ENCODE results near the gene TIE1.

The TIE1 gene

DNA sequence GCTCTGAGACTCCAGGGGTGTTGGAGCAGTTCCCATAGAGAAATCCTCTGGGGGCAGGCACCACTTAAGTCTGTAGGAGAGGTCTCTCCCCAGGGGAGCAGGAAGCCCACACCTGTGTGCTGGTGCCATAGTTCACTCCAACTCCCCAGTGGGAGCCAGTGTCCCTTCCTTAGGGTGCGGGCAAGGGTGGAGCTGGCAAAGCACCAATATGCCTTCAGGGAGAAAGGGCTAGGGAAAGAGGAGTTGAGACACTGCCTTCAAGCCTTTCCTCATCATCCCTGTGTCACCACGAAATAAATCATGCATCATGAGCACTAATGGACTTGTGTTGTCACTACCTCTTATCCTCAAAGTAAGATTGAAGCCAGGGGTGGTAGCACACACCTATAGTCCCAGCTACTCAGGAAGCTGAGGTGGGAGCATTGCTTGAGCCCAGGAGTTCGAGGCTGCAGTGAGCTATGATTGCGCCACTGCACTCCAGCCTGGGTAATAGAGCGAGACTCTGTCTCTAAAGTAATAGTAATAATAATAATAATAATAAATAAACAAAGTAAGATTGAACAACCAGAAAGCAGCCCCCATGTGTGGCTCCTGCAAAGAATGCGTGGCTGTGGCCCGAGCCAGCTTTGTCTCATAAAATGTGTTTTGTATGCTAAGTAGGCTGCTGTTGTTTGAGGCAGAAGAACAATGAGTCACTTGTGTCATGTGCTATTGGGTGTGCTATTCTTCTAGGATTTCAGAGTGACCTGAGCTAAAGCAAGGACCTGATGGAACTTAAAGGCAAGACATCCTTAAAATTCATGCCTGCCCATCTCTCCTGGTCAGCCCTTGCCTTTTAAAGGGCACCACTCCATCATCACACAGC is 6.7 kb upstream of the TIE1 start:
- peak; percentile 64 for DNase-seq (ENCODE audit: low spot score)

DNA sequence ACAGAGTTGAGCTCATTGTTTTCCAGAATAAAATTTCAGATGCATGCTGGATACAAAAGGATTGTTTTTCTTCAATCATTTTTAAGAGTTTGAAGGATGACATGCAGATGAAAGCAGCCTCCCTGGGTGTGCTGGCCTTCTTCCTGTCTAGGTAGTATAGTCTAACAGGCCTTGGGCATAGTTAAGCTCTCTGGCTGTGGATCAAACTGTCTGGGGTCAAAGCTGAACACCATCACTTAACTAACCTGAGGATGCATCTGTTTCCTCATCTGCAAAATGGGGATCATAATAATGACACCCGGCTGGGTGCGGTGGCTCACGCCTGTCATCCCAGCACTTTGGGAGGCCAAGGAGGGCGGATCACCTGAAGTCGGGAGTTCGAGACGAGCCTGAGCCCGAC is 6.0 kb upstream of the TIE1 start:
- no peak for DNase-seq (ENCODE audit: low spot score)

GRCh38 chr1:43296207-43296606 is 4.6 kb upstream of the TIE1 start:
- no peak for DNase-seq (ENCODE audit: low spot score)

GRCh38 chr1:43298055-43298454 is 2.7 kb upstream of the TIE1 start:
- no peak for DNase-seq (ENCODE audit: low spot score)

DNA sequence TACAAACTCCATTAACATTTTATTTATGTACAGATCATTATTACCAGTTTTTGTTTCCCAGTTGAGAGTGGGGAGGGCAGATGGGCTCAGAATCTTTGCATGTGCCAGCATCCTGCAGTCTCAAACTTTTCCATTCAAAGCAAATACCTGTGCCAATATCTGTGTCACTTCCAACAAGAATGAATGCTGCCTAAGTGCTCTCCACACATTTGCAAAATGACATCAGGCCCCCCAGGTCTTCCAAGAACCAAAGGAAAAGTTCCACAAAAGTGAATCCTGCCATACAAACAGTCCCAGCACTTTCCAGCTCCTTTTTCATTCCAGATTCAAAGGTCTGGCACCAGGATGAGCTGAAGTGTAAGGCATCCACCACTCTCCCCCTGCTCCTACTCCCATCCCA is 1.7 kb upstream of the TIE1 start:
- no peak for DNase-seq (ENCODE audit: low spot score)

- DNase-seq (ENCODE audit: low spot score): no peak
Measured at GRCh38 chr1:43302201-43302600, 1.4 kb downstream of the TIE1 start.

GRCh38 chr1:43302721-43303470 is 2.1 kb downstream of the TIE1 start:
- no peak for DNase-seq (ENCODE audit: low spot score)

DNA sequence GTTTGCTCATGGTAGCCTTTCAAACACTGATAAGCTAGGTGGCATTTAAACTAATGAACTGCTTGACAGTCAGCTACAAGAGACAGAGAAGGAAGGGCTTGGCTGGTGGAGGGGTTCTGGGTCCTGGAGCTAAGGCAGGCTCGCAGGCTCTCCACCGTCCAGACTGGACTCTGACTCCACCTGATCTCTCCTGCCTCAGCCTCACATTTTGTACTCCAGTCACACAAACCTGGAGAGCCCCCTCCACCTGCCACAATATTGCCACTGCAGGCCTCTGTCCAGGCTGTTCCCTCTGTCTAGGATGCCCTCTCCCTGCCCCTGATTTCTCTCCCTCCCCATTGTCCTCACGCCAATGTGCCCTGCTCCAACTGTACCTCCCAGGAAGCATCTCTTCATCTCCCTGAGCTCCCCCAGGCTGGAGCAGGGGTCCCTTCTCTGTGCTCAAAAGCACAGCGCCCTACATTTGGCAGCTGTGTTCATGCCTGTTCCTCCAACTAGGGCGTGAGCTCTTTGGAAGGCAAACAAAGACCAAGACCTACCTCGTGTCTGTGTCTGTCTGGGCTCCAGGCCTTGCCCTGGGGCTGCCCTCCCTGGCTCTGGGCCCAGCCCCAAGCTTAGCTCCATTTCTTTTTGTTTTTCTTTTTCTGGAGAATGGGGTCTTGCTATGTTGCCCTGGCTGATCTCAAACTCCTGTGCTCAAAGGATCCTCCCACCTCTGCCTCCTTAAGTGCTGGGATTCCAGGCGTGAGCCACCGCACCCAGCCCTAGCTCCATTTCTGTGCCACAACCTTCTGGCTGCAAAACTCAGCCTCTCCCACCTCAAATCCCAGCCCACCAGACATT is 2.9 kb downstream of the TIE1 start:
- no peak for DNase-seq (ENCODE audit: low spot score)

DNA sequence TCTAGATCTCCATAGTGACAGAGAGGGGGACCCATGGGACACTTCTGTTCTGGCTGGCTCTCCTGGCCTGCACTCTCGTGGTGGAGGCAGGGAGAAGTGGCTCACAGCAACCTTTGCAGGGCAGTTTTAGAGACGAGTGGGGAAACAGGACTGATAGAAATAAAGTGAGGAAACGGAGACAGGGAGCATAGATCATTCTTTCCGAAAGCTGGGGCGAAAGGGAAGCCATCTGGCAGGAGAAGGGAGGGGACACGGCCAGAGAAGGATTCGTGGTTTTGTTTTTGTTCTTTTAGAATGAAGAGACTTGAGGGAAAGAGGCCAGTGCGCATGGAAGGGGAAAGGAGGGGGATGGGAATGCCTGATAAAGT is 3.5 kb downstream of the TIE1 start:
- no peak for DNase-seq (ENCODE audit: low spot score)

DNA sequence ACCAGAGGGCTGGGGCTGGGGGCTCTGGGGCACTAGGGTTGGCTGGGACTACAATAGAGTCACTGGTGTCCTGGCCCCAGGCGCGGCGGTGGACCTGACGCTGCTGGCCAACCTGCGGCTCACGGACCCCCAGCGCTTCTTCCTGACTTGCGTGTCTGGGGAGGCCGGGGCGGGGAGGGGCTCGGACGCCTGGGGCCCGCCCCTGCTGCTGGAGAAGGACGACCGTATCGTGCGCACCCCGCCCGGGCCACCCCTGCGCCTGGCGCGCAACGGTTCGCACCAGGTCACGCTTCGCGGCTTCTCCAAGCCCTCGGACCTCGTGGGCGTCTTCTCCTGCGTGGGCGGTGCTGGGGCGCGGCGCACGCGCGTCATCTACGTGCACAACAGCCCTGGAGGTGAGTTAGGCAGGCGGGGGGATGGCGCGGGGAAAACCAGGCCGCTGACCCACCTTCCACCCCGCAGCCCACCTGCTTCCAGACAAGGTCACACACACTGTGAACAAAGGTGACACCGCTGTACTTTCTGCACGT is 4.1 kb downstream of the TIE1 start:
- no peak for DNase-seq (ENCODE audit: low spot score)

- DNase-seq (ENCODE audit: low spot score): no peak
Measured at GRCh38 chr1:43305461-43305860, 4.7 kb downstream of the TIE1 start.

DNA sequence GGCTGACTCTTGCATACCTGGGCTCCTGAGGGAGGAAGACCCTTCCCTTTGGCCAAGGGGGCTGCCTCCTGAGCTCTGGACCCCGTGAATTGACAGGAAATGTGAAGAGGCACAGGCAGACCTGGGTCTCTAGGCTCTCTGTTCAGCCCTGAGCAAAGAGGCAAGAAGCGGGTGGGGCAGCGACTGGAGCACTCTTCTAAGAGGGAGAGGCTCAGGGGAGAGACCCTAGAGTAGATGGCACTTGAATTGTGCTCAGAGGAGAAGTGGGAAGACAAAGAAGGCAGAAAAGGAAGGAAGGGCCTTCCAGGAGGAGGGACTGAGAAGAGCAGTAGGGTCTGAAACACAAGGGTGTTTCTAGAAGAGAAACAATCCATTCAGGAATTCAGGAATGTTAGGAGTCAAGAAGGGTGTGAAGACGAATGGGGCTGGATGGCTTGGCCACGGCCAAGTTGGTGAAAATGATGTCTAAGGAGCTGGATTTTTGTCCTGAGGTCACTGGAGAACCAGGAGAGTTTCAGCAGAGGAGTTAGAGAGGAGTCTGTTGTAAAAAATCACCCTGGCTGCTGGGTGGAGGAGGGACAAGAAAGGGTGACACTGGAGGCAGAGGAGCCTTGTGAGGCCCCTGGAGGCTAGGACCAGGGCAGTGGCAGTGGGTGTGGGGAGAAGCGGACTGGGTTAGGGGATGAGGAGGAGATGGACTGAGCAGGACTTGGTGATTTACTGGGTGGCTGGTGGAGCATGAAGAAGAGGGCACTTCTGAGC is 5.3 kb downstream of the TIE1 start:
- no peak for DNase-seq (ENCODE audit: low spot score)

DNA sequence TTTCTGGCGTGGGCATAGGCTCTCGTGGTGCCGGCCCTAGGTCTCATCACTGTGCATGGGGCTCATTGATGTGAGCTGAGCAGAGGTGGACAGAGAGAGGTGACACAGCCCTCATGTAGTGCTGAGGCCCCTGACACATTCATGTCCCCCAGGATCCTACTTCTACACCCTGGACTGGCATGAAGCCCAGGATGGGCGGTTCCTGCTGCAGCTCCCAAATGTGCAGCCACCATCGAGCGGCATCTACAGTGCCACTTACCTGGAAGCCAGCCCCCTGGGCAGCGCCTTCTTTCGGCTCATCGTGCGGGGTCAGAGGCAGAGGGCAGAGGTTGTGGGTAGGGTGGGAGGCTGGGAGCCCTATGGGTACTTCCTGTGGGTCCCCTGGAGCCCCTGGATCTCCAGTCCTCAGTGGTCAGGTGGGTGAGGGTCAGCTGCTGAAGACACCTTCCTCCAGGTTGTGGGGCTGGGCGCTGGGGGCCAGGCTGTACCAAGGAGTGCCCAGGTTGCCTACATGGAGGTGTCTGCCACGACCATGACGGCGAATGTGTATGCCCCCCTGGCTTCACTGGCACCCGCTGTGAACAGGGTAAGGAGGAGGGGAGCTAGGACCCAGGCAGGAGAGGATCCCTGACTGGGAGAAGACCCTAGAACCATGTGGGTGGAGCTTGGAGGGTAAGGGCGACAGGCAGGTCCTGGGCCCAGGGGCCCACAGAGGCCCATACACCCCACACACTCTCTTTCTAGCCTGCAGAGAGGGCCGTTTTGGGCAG is 6.1 kb downstream of the TIE1 start:
- DNase-seq (ENCODE audit: low spot score): no peak

DNA sequence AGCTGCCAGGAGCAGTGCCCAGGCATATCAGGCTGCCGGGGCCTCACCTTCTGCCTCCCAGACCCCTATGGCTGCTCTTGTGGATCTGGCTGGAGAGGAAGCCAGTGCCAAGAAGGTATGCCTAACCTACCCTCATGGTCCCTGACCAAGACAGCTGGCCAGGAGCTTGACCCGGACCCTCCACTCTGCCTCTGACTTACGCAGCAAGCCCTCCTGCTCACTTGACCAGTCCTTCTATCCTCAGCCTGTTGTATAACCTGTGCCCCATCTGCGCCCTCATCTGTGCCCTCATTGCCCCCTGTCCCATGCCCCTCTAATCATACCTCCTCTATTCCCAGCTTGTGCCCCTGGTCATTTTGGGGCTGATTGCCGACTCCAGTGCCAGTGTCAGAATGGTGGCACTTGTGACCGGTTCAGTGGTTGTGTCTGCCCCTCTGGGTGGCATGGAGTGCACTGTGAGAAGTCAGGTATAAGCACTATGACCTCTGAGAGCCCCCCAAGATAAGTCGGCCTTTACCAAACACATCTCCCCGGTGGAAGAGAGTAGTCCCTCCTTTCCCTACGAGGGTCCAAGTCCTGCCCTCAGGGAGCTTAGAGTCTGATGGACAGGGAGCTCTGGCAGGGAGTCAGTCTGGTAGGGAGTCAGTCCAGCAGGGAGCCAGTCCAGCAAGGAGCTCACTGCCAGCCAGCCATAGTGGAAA is 6.8 kb downstream of the TIE1 start:
- no peak for DNase-seq (ENCODE audit: low spot score)

GRCh38 chr1:43308635-43309404 is 8.0 kb downstream of the TIE1 start:
- DNase-seq (ENCODE audit: low spot score): no peak

- DNase-seq (ENCODE audit: low spot score): no peak
Measured at GRCh38 chr1:43309405-43310025, 8.7 kb downstream of the TIE1 start.

- no peak for DNase-seq (ENCODE audit: low spot score)
Measured at GRCh38 chr1:43311521-43311920, 10.7 kb downstream of the TIE1 start.

GRCh38 chr1:43312212-43312623 is 11.4 kb downstream of the TIE1 start:
- no peak for DNase-seq (ENCODE audit: low spot score)
